Measurements from ENCODE around the gene POLN.

- TF ChIP-seq CTCF (conservative IDR thresholded peaks at IDR 0.05; ENCODE audit: low read depth in 2 of 2) (no peak), REST (IDR thresholded peaks at IDR 0.05; ENCODE audit: unreplicated experiment) (no peak), POLR2AphosphoS5 (IDR thresholded peaks at IDR 0.05; ENCODE audit: low read depth) (no peak), NANOG (IDR thresholded peaks at IDR 0.05; ENCODE audit: borderline replicate concordance) (no peak), CREB1 (CRISPR knock-in tag; IDR thresholded peaks at IDR 0.05; ENCODE audit: low read depth) (no peak), EZH2 (IDR thresholded peaks at IDR 0.05; ENCODE audit: low read depth, unreplicated experiment) (no peak), JUNB (IDR thresholded peaks at IDR 0.05; ENCODE audit: unreplicated experiment) (no peak), STAT1 (IDR thresholded peaks at IDR 0.05; ENCODE audit: unreplicated experiment) (no peak), ETS1 (IDR thresholded peaks at IDR 0.05) (no peak), ZNF114 (CRISPR knock-in tag; IDR thresholded peaks at IDR 0.05) (no peak), EZH2phosphoT487 (IDR thresholded peaks at IDR 0.05; ENCODE audit: unreplicated experiment) (no peak), ZNF331 (CRISPR knock-in tag; IDR thresholded peaks at IDR 0.05; ENCODE audit: low read depth) (no peak), ZNF462 (CRISPR knock-in tag; IDR thresholded peaks at IDR 0.05) (no peak)
Observed at GRCh38 chr4:2186865-2187172, 55.1 kb downstream of the POLN start.
